GM21447 (cell line): ENCODE results near the gene ATP6V0A4.
A peak's percentile ranks its signal among the peaks of the same experiment; 100 is the strongest.
"Not testable (repeated sequence)": the region's sequence is repeated elsewhere in the genome, so short reads cannot be mapped to it uniquely, and the experiment has no call there.

ENCODE experiments used
- ATAC-seq: cut with Tn5 transposase; IDR thresholded peaks from one replicate; pipeline ENCODE4 v1.9.1; 2021; ENCODE audit not compliant: unreplicated experiment

The ATP6V0A4 gene

DNA sequence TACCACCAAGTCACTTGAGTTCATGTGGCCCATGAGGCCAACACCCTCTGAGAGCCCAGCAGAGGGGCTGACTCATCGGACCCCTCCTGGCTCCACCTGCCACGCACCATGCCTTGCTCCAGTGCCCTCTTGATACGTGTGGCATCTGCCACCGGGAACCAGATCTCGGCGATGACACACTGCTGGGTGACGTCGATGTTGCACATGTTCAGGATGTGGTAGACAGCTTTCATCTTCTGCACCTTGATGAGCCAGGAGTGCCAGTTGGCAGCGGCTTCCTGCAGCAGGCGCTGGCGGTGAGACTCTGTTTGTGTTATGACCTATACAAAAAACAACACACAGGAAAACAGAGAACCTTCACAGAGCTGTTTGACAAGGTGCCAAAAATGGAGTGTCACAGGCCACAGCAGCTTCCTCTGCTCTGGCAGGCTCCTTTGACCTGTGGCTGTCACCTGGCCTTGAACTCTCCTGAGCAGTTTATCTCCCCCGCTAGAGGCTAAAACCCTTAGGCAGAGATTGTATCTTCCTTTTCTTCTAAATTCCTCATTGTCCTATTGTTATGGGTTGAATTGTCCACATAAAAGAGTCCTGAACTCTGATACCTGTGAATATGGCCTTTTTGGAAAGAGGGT is 45.4 kb downstream of the ATP6V0A4 start:
- ATAC-seq, result peak; percentile 92

DNA sequence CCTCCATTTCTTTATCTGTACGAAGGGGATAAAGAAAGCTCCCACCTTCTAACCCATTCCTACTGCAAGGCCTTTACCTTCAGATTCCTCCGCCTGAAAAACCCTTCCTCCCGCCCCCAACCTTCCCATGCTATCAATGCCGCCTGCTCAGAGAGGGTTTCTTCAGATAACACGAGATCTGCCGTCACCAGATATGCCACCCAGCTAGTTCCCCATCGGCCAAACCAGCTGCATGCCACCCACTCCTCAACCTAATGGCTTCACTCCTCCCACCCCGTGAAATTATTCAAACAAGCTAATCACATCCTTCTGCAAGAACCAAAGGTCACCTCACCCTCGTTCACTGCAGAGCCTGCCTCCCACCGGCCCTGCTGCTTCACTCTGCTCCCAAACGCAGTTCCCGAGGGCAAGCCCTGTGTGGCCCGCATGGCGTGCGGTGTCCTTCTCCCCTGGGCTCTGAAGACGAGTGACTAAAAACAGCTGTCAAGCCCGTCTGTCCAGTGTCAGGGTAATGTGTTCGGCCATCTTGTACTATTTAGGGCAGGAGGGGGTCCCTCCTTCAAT is 47.0 kb downstream of the ATP6V0A4 start:
- ATAC-seq, result no peak

DNA sequence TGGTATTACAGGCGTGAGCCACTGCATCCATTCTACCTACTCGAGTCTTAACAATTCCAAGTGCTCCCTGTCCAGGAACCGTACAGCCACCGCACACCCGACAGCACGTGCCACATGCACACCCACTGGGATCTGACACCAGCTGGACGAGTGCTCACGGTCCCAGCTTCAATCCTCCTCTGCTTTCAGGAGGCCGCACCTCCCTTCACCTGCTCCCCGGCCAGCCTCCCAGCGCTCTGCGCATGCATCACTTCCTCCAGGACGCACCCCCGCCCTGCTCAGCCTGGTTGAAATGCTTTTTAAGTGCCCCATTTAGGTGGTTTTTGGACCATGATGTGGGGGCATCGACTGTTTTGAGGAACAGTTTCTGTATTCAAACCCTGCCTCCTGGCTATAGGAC is 47.5 kb downstream of the ATP6V0A4 start:
- ATAC-seq, result no peak

DNA sequence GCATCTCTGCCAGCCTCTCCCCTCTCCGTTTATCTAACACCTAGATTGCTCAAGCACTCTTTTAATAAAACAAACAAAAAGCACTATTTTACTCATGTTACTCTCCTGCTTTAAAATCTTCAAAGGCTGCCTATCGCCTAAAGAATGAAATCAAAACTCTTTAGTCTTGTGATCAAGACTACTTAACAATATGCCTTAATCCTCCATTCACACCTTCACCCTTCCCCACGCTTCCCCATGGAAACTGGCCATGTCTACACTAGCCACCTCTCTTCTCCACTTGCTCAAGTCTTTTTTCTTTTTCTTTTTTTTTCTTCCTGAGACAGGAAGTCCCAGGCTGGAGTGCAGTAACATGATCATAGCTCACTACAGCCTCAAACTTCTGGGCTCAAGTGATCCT is 48.0 kb downstream of the ATP6V0A4 start:
- ATAC-seq, result no peak

DNA sequence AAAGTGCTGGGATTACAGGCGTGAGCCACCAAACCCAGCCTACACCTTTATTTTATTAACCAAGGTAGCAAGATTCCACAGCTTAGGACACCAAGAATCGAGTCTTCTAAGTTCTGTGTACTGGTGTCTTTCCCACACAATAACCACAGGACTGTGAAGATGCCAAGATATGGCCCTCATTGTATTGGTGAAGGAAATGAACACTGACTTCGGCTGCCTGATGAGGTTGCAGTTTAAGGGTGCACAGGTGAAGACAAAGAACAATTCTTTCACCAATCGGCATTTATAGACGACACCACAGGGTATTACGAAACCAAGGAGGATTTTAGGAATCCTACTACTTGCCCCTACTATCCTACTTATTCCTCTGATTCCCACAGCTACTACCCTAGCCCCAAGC is 49.3 kb downstream of the ATP6V0A4 start:
- ATAC-seq, result no peak

DNA sequence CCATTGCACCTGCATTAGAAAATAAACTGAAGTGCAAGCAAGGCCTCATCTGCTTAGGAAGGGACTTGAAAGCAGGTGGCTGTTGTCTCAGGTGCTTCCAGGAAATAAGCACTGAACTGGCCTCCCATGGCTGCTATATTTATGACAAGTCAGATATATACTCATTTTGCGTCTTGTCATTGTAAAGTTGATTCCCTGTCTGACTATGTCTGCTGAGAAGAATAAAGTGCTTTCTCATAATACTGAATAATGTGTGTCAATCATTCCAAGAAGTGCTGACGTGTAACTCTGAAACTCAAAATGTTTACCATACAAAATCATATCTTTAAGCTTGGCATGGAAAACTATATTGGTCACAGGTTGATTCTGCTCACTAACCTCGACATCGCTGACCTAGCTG is 51.9 kb downstream of the ATP6V0A4 start:
- ATAC-seq, result no peak

DNA sequence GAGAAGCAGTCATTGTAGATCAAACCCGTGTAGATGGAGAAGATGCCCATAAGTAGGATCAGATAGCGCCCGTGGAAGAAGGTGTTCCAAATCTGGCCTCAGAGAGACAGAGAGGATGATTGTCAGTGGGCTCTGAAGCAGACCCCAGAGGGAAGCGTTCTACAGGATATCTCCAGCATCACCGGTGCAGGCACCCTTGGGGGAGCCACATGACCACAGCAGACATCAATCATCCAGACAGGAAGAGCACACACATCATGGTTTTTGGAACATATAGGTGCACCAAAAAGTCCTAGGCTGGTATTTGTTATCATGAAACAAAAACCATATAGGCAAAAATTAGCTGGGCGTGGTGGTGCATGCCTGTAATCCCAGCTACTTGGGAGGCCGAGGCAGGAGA is 52.8 kb downstream of the ATP6V0A4 start:
- ATAC-seq, result no peak

DNA sequence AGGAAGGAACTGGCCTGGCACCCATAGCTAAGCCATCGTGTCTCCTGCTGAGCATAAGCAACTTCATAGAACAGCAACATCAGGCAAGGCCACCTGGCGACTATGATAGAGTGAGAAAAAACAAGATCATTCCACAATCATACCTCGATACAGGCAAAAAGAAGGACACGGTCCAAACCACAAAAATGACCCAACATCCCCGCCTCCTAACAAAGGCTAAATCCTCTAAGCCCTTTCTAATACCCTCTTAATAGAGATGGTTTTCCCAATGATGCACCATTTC is 56.6 kb downstream of the ATP6V0A4 start:
- no peak for ATAC-seq

DNA sequence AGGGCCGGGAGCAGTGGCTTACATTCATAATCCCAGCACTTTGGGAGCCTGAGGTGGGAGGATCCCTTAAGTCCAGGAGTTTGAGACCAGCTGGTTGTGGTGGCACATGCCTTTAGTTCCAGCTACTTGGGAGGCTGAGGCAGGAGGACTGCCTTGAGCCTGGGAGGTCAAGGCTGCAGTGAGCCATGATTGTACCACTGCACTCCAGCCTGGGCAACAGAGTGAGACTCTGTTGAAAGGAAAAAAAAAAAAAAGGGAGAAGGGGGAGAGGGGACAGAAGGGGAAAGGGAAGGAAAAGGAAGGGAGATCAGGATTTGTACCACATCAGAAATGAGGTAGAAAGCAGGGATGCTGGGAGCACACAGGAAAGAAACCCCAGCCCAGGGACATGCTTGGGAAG is 58.1 kb downstream of the ATP6V0A4 start:
- ATAC-seq, result no peak

DNA sequence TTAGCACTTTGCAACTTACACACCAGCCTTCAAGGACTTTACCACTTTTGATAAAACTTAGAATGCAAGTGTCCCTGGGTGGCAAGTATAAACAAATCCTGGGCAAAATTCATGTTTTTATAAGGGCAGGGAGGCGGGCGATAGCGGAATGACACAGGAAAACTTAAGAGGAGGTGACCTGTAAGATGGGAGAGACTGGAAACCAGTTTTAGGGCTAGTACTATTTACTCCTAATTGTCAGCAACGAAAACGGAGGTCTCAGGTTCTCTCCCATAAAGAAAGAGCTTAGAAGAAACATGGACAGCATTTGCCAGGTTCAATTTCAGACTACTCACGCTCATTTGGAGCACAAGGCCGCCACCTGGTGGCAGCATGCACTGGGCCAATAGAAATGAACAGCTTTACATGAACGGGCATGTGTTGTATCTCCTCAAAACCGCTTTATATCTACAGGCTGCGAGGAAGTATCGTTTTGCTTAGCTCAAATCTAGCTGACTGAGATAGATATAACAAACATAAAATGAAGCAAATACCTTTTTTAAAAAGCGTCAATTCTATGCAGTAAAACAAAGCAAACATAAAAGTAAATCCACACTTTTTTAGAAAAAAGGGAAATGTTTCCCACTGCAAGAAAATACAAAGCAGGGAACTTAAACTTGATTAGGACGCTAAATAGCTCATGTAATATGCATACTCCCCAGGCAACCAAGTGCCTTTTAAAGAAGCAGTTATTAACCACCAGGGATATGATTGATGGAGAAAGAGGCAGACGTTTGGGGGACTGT is 59.3 kb downstream of the ATP6V0A4 start:
- peak; percentile 77 for ATAC-seq

DNA sequence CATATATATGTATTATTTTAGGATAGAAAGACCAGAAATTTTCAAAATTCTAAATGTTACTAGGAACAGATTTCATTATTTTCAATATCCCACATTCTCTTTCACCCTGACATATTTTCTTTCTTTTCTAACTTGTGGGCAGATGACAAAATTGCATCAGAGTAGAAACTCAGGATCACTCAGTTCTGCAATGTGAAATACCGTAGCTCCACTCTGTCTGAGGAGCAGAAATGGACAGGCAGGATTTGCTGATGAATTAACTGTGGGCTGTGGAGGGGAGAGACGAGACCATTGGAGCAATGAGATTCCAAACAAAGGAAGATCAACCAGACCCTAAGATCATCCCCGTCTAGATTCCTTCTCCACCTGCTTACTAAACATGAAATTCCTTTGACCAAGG is 59.9 kb downstream of the ATP6V0A4 start:
- ATAC-seq, result no peak

DNA sequence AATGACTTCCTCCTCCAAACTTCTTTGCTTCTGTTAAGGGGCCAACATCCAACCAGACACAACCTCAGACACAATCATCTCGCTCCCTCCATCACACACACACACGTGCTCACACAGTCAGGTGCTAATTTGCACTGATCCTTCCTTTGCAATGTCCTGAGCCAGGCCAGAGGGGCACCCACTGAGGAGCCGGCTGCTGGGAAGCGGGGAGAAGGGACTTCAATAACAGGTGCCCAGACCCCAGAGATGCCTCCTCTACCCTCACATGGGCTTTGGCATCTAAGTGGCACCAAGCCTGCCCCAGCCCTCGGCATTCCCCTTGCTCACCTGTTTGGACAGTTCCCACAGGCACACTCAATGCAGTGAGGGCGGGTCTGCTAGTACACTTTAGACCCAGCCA is 62.6 kb downstream of the ATP6V0A4 start:
- ATAC-seq, result no peak

DNA sequence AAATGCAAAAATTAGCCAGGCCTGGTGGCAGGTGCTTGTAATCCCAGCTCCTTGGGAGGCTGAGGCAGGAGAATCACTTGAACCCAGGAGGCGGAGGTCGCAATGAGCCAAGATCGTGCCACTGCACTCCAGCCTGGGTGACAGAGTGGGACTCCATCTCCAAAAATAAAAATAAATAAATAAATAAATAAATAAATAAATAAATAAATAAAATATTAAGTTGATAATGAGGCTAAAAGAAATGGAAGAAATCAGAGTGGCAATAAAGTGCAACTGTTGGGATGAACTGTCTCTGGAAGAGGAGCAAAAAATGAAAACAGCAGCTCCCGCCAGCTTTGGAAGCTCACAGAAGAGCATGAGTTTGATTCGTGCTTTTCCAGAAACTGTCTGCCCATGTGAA is 66.3 kb downstream of the ATP6V0A4 start:
- ATAC-seq, result not testable (repeated sequence)

DNA sequence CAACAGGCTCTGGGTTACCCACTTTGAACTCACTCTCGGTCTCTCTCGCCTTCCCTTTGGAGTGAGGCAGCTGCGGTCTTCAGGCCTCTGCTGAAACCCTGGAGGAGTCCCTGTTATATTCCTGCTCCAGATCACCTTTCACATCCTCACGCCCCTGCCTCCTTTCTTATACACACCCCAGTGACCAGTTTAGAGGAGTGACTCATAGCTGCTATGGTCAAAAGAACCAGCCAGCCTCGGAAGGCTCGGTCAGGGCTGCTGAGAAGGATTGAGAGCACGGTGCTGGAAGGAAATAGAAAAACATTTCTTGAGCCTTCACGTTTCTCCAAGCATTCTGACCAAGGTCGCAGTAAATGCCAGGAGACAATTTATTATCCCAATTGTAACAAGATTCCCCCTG is 68.6 kb downstream of the ATP6V0A4 start:
- ATAC-seq, result no peak

DNA sequence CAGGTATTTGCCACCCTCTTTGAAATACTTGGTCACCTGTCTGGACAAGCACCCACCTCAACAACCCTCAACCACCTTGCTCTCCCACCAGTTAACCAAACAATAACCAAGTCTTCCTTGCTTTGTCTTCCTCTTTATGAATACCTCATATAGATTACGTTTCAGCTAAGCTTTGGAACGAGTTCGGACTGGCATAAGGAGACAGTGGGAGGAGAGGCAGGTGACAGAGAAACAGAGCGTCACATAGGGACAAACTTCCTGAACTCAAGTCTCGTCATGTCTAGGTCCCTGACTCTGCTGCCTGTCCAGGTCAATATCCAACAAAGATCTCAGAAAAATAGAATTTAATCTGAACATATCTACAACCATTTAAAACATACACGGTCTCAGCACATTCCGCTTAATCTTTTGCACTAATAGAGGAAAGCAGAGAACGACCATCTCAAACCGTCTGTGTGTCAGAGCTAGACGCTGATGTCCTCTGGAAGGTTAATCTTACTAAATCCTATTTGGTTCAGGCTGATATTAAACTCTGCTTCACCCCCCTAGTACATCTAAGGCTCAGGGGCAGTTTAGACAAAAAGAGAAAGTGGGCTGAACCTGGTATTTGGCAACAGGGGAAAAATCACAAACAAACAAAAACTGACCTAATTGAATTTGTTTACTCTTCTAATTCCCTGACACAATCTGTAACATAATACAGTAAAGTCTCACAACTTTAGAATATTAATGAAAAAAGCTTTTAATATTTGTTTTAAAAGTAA is 70.5 kb downstream of the ATP6V0A4 start:
- no peak for ATAC-seq

DNA sequence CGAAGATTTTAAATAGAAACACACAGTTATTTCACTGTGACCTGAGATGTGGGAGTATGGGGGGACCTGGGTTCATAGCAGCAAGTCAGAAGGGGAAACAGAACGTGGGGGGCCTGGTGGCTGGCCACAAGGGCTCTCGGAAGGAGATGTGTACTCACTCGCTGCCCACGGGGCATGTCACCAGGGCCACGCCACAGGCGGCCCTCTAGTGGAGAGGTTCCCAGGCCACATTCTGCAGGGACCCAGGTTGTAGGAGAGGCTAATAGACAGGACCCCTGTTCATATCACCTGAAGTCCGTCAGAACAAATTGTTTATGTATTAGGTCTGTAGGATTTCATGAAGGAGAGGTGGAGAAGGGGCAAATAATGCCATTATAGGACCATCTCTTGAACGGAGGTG is 71.7 kb downstream of the ATP6V0A4 start:
- no peak for ATAC-seq

DNA sequence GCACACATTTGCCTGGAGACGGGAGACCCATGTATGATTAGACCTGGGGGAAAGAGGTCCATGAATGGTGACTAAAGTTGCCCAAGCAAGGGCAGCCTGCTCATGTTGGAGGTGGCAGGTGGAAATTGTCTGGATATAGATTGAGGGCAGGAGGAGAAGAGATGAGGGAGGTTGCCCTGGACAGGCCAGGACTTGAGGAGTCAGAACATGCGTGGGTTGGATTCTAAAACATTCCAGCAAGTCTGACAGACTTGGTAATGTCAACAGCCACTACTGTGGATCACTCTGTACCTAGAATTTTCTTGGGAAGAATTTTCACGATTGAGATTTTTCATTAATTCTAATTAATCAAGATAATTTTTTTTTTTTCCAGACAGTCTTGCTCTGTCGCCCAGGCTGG is 77.7 kb downstream of the ATP6V0A4 start:
- ATAC-seq, result no peak

DNA sequence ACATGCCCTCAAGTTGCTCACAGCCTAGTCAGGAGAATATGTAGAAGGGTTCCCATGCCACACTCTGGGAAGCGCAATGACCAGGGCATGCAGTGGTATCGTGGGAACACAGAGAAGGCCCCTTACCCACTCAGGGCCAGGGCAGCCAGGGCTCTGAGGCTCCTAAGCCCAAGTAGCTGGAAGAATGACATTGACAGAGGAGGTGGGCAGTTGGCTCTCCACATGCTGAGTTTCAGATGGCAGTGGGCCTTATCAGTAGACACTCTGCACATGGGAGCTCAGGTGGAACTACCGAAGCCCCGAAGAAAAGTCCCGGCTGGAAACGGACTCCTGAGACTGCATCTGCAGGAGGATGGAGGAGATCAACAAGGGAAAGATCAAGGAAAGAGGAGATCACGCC is 81.1 kb downstream of the ATP6V0A4 start:
- ATAC-seq, result no peak

DNA sequence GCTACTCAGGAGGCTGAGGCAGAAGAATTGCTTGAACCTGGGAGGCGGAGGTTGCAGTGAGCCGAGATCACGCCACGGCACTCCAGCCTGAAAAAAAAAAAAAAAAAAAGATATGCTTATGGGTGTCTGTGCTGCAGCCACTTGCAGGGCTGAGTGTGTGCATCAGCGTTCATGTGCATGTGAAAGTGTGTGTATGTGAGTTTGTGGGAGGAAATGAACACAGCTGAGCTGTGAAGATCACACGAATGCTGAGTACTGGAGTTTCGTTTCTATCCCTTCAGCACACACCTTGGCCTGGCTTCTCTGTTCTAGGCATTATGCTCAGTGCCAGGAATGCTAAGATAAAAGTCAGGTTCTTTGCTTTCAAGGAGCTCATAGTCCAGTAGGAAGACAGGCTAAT is 84.8 kb downstream of the ATP6V0A4 start:
- no peak for ATAC-seq

DNA sequence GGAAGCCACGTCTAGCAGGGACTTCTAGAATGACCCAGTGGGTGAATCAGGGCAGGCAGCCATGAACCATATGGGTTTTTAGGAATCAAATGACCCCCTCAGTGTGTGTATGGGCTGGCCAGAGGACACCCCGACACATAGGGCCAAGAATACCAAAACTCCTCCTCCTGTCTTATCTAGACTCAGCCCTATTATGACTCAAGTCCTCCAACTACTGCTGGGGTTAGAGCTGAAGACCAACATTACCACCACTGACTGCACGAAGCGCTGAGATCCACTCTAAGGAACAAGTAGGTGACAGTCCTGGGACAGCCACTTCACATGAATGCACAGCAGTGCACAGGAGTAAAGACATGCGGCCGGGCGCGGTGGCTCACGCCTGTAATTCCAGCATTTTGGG is 85.3 kb downstream of the ATP6V0A4 start:
- no peak for ATAC-seq

DNA sequence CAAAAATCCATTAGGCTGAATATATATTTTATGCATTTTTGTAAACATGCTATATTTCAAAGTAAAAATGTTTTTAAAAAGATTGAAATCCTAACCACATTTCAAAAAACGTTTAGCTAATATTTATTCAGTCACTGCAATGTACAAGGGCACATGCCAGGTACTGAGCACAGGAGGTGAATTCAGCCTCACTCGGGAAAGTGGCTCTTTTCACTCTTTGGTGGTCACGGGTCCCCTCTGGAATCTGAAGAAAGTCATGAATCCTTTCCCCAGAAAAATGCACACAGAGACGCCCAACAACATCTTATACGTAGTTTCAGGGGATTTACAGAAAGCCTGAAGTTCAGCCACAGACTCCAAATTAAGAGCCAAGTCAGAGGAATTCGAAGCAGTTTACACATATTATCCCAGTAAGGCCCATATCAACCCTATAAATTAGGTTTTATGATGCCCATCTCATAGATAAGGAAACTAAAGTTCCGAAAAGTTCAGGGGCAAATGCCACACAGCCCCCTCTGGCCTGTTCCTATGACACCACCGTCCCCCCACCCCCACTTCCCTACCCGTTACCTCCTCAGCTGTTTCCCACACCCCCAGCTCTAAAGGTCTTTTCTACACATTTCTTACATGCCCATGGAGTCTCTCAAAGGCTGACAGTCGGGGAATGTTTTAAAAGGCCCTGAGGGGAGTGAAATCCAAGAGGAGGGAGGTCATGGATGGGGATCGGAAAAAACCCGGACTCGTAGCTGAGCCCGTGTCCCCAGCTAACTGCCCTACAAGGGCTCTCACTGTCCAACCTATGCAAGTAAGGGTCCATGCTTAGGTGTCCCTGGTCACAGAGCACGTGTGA is 87.2 kb downstream of the ATP6V0A4 start:
- no peak for ATAC-seq
